ENCODE measurements around the gene NR4A1. TPM values are rescaled to one million over a fixed set of nuclear protein-coding genes. Genes with fewer than 3 reads are reported as not detected.

The NR4A1 gene
- total and polyA plus RNA-seq, 2 experiments from 2014 or later, result 13.7 to 24.1 TPM

- peak in 1 of 2 donors; percentile 28 for DNase-seq (ENCODE audit: low read depth in 1 of 2, low spot score in 1 of 2)
- H3K4me1 ChIP-seq (ENCODE audit: low read depth), result peaks cover 4% of the 10 kb centered on the region
- no peak overlapping the region for H3K4me3 ChIP-seq
- TF ChIP-seq CTCF (IDR thresholded peaks at IDR 0.05; ENCODE audit: low read depth, low read length), result no peak
- H3K27me3 ChIP-seq, result no peaks in the 10 kb centered on the region
- peaks cover 10% of the 10 kb centered on the region for H3K36me3 ChIP-seq
- H3K9me3 ChIP-seq (ENCODE audit: low read depth), result no peaks in the 10 kb centered on the region
- H3K27ac ChIP-seq, result no peak overlapping the region
These were observed 3.8 kb downstream of the NR4A1 start for GRCh38 chr12:52054833-52055730.

DNA sequence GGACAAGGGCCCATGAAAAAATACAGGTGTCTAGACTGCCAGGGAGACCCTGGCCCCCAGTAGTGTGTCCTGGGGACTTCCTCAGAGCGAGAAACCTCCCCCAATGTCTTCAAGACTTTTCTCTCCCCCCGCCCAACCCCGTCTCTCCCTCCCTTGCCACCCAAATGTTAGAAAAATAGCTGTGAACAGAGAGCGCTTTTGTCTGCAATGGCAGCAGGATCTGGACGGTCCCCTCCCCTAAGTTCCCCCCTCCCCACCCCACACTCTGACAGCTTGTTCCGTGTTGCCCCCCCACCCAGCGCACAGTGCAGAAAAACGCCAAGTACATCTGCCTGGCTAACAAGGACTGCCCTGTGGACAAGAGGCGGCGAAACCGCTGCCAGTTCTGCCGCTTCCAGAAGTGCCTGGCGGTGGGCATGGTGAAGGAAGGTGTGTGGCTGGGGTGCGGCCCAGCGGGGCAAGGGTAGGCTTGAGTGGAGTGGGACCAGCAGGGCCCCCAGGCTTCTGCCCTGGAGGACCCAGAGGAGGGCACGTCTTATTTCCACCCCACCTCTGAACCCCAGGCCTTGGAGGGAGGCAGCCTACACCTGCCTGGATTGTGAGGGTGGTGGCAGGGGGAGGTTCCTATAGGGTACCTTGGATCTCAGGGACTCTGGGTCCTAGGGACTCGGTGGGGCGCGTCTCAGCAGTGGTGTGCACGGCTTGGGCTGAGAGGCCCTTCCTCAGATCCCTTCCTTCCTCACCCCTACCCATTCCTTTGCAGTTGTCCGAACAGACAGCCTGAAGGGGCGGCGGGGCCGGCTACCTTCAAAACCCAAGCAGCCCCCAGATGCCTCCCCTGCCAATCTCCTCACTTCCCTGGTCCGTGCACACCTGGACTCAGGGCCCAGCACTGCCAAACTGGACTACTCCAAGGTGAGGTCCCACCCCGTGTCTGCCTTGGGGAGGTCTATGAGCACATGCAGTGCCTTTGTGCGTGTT, 4.8 kb downstream of the NR4A1 start:
- Histone ChIP-seq H3K4me3 (no peak overlapping the region), H3K27ac (no peak overlapping the region), H3K9me3 (ENCODE audit: low read depth) (no peaks in the 10 kb centered on the region), H3K4me1 (ENCODE audit: low read depth) (no peaks in the 10 kb centered on the region), H3K36me3 (peaks cover 10% of the 10 kb centered on the region), H3K27me3 (no peaks in the 10 kb centered on the region)
- TF ChIP-seq CTCF (IDR thresholded peaks at IDR 0.05; ENCODE audit: low read depth, low read length), result no peak
- DNase-seq (ENCODE audit: low read depth in 1 of 2, low spot score in 1 of 2), result peak in 1 of 2 donors; percentile 35

- no peak for TF ChIP-seq CTCF (IDR thresholded peaks at IDR 0.05; ENCODE audit: low read depth, low read length)
- Histone ChIP-seq H3K27me3 (no peaks in the 10 kb centered on the region), H3K9me3 (ENCODE audit: low read depth) (no peaks in the 10 kb centered on the region), H3K4me3 (no peak overlapping the region), H3K4me1 (ENCODE audit: low read depth) (no peaks in the 10 kb centered on the region), H3K36me3 (peaks cover 10% of the 10 kb centered on the region), H3K27ac (no peak overlapping the region)
- peak in 1 of 2 donors; percentile 36 for DNase-seq (ENCODE audit: low read depth in 1 of 2, low spot score in 1 of 2)
These were observed 5.8 kb downstream of the NR4A1 start for GRCh38 chr12:52056801-52057637.

GRCh38 chr12:52057638-52058576, 6.7 kb downstream of the NR4A1 start:
- Histone ChIP-seq H3K27ac (no peak overlapping the region), H3K4me1 (ENCODE audit: low read depth) (no peaks in the 10 kb centered on the region), H3K4me3 (no peak overlapping the region), H3K9me3 (ENCODE audit: low read depth) (no peaks in the 10 kb centered on the region), H3K27me3 (no peaks in the 10 kb centered on the region), H3K36me3 (peaks cover 10% of the 10 kb centered on the region)
- no peak for DNase-seq (ENCODE audit: low read depth in 1 of 2, low spot score in 1 of 2)
- no peak for TF ChIP-seq CTCF (IDR thresholded peaks at IDR 0.05; ENCODE audit: low read depth, low read length)

Data from cardiac muscle cell (in vitro differentiated cells and primary cell).